Stimulated activated CD8-positive, alpha-beta memory T cell treated with anti-CD3 and anti-CD28 coated beads, Interleukin-7, amount 100 ng/mL, for 48 hours (primary cell): Measurements from ENCODE around the gene CHRNG.

Source experiments
- DNase-seq, 2 donors: peaks; one replicate each; pipeline ENCODE4 v3.0.0-alpha.2; 2020; ENCODE audit warnings: low read depth in 1 of 2; ENCODE audit errors: extremely low read depth in 1 of 2

CHRNG gene

DNA sequence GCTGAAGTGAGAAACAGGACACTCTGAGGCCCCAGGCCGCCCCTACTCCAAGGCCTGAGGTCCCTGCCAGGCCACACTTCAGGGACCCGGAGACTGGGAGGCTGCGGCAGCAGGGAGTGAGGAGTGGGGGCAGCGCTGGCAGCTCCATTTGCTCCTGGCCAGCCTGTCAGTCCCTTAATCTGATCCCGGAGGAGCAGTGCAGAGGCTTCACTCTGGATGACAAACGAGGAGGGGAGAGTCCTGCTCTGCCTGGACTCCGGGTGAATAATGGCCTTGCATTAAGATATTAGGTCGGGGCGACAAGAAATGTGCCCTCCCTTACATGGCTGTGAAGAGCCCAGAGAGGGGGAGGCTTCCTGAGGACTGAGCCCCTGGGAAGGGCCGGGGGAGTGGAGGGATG is 33.6 kb upstream of the CHRNG start:
- no peak for DNase-seq

DNA sequence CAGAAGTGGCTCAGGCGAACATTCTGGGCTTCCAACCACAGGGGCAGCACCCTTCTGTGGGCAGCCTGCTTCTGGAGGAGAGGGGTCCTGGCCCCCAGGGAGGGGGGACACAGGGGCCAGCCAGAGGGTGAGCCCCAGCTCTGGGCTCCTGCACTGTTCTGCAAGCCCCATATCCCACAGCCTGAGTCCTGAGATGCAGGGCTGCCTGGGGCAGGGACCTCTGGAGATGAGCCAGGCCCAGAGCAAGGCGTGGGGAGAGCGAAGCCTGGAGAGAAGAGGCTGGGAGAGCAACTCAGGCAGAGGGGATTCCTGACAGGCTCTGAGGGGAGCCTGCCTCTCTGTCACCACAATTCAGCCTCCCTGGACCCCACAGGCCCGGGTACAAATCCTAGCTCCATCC is 32.8 kb upstream of the CHRNG start:
- DNase-seq: no peak

DNA sequence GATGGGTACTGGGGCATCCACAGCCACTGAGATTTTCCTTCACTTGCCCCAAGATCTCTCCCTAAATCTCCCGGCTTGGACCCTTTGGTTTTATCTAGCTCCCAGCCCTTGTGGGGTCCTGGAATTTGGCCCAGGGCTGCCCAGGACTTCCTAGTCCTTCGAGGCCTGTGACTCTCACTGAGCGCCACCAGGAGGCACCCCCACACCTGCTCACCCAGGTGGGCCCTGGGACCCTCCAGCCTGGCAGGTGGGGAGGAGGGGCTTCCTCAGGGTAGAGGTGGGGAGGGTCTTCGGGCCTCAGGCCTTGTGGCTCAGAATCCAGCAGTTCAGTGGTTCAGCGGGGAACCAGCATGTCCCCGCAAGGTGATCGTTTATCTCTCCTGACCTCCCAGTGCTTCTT is 31.2 kb upstream of the CHRNG start:
- no peak for DNase-seq

DNA sequence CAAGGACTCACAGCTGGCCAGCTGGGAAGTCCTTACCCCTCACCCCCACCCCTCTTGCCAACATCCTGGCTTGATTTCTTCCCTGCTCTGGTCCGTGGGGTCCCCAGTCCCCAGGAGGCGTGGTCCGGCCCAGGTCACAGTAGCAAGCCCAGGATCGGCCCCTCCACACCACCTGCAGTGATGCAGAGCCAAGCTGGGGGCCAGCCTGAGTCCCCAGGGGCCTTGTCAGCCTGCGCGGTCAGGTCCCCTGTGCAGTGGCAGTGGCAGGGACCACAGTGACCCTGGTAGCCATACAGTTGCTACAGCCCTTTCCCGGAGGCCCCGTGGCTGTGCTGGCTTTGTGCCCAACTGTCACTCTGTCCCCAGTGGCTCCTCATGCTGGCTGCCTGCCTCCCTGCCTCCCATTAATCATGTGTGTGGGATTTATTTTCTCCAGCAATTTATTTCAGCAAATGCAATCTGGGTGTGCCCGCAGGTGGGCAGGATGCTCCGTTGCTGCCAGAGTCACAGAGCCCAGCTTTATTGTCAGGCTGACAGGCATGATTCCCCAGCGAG is 28.1 kb upstream of the CHRNG start:
- no peak for DNase-seq

DNA sequence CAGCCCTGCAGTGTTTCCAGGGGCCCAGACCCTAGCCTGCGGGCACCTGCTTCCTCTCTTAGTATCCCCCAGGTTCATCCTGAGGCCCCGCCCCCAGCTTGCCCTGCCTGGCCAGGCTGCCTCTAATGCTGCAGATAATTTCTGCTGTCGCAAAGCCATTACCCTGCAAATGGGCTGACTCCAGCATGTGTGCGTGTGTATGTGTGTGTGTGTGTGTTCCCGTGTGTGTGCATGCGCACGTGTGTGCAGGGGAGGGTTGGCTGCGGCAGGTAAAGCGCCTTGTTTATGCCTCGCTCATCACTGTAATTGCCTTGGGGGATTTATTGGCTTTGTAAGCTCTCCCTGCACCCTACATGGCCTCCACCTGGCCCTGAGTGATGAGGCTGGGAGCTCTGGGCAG is 26.9 kb upstream of the CHRNG start:
- no peak for DNase-seq

DNA sequence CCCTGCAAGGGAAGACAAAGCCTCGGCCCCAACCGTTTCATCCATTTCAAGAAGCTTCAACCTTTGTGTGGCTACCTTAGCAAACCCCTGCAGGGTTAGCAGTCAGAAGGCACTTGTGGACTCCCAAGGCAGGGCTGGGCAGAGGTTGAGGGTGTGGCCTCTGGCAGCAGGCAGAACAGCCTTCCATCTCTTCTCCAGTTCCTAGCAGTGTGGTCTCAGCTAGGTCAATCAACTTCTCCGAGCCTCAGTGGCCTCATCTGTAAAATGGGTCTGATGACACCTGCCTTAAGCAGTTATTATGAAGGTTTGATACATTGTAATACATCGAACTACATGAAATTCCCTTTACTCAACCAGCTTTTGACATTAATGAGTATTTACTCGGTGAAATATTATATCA is 26.1 kb upstream of the CHRNG start:
- DNase-seq: no peak

DNA sequence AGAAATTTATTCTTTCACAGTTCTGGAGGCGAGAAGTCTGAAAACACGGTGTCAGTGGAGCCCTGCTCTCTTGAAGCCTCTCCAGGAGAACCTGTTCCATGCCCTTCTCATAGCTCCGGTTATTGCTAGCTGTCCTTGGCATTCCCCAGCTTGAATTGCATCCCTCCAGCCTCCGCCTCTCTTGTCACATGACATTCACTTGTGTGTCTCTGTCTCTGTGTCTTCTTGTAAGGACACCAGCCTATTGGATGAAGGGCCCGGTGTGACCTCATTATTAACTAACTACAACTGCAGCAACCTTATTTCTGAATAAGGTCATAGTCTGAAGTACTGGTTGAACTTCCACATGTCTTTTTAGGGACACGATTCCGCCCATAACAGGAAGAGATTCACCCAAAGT is 23.9 kb upstream of the CHRNG start:
- DNase-seq: no peak

DNA sequence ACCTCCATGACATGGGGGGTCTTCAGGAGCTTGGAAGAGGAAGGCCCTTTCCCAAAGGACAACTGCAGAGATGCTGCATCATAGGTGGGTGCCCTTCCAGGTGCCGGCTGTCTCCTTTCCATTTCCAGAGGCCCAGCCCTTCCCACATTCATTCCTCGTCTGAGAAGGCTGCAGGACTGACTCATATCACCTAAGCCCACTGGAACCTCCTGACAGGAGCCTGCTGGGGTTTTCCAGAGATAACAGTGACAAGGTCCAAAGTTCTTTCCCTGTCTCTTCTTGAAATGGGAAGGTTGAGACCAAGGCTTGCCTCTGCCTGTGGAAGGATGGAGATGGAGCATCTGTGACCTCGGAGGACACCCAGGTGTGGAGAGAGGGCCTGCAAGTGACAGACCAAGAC is 22.9 kb upstream of the CHRNG start:
- no peak for DNase-seq

DNA sequence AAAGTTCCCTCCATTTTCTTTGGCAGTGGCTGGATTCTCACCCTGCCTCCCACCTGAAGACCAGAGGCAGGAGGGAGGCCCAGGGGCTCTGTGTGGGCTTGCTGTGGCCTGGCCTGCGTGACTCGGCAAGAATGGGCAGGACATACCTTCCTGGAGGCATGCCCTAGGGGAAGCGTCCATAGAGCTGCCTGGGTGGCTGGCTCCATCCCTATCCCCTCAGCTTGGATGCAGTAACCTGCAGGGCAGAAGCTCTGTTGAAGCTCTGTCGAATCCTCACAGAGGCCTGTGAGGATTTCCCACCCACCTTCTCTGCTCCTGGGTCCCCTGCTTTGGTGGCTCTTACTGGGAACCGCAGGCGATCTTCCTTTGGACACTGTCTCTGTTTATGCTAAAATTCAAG is 20.6 kb upstream of the CHRNG start:
- DNase-seq: no peak

DNA sequence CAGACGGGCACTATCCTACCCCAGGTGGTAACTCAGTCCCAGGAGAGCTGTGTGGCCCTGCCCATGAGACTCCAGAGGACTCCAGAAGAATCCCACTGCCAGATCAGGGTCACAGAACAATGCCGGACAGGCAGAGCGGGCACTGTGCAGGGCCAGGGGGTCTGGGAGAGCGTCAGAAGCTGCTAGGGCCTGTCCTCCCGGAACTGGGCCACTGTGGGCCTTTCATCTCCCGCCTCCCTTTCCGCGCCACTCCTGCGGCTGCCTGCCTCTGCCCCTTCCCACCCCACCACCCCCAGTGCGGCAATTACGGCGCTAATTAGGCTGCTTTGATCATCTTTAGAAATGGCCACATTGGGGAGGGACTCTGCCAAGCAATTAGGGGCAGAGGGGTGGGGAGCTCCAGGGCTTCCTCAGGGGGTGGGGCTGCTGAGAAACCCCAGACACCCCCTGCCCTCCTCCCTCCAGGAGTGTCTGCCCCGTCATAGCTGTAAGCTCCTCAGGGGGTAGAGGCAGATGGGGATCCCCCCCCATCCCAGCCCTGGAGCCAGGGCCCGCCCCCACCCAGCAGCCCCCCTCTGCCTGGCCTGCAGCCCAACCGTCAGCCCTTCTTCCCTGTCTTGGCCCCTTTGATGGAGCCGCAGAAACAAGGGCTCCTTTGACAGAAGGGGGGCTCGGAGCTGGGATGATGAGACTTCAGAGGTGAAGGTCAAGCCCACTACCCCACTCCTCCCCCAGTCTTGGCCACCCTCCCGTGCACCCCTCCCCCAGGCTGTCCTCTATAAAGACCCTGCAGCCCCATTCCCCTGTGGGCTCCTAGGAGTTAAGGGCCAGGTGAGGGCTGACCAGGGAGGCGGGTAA is 19.7 kb upstream of the CHRNG start, which contains the start of gene PRSS56:
PRSS56 (plus strand) TSS at position 808 of the 858 bp plus-strand sequence. CDS start 211 bp downstream, outside the sequence.
- no peak for DNase-seq

DNA sequence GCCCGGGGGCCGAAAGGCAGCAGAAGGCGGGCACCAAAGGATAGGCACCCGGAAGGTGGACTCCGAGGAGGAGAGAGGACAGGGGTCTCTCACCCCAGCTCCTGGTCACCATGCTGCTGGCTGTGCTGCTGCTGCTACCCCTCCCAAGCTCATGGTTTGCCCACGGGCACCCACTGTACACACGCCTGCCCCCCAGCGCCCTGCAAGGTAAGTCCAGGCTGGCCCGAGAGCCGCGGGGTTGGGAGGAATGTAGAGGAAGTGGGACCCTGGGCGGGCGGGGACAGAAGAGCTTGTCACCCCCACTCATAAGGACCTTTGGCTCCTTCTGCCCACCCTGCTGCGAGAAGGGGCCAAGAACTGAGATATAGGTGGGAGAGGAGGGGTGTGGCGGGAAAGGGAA is 19.0 kb upstream of the CHRNG start:
- DNase-seq: no peak

DNA sequence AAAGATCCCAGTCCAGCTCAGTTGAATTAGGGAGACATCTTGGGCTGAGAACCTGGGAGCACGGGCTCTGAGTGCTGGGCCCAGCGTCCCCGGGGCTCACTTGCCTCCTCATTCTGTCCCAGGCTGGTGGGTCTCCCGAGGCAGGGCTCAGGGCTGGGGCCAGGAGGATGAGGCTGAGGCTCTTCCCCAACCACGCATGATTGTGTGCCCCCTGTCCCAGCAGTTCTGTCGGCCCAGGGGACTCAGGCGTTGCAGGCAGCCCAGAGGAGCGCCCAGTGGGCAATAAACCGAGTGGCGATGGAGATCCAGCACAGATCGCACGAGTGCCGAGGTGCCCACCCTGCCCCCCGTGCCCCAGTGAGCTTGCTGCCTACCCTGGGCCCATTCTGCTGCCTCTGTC is 18.4 kb upstream of the CHRNG start:
- DNase-seq: no peak

DNA sequence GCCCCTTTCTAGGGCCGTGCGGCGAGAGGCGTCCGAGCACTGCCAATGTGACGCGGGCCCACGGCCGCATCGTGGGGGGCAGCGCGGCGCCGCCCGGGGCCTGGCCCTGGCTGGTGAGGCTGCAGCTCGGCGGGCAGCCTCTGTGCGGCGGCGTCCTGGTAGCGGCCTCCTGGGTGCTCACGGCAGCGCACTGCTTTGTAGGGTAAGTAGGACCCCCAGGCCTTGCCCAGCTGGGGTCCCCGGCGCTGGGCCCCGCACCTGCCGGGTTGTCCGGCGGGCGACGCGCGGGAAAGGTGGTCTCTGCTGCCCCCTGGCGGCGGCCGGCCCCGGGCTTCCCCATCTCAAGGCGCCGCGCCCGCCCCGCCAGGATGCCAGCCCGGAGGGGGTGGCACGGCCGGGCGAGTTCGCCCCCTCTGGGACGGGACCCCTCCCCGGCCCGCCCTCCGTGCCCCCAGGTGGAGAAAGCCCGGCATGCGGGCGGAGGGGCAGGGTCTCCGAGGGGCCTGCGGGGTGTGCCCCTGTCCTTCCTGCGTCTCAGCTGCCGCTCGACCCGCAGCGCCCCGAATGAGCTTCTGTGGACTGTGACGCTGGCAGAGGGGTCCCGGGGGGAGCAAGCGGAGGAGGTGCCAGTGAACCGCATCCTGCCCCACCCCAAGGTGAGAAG is 17.4 kb upstream of the CHRNG start:
- DNase-seq: peak; percentile 22 to 28

DNA sequence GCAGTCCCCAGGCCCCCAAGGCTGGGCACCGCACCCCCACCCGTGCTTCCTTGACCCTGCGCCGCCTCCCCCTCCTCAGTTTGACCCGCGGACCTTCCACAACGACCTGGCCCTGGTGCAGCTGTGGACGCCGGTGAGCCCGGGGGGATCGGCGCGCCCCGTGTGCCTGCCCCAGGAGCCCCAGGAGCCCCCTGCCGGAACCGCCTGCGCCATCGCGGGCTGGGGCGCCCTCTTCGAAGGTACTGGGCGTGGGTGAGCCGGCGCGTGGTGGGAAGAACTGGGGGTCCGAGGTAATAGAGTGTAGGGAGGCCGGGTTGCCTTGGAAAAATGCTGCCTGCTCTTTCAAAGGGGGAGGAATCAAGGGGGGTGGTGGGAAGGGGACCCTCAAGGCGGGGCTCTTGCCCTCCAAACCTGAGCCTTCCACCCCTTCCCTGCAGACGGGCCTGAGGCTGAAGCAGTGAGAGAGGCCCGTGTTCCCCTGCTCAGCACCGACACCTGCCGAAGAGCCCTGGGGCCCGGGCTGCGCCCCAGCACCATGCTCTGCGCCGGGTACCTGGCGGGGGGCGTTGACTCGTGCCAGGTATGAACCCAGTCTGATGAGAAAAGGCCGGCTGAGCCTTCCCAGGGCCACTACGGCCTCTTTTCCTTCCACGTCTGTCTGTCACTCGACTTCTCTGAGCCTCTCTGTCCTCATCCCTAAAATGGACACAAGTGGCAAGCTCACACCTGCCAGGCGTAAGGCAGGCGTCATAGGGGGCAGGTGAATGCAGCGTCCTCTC is 16.7 kb upstream of the CHRNG start:
- no peak for DNase-seq

DNA sequence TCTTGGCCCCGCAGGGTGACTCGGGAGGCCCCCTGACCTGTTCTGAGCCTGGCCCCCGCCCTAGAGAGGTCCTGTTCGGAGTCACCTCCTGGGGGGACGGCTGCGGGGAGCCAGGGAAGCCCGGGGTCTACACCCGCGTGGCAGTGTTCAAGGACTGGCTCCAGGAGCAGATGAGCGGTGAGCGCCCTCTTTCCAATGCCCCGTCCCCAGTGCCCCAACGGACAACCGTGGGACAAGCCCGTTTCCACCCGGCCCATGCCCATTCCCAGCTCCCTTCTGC is 16.1 kb upstream of the CHRNG start:
- no peak for DNase-seq

DNA sequence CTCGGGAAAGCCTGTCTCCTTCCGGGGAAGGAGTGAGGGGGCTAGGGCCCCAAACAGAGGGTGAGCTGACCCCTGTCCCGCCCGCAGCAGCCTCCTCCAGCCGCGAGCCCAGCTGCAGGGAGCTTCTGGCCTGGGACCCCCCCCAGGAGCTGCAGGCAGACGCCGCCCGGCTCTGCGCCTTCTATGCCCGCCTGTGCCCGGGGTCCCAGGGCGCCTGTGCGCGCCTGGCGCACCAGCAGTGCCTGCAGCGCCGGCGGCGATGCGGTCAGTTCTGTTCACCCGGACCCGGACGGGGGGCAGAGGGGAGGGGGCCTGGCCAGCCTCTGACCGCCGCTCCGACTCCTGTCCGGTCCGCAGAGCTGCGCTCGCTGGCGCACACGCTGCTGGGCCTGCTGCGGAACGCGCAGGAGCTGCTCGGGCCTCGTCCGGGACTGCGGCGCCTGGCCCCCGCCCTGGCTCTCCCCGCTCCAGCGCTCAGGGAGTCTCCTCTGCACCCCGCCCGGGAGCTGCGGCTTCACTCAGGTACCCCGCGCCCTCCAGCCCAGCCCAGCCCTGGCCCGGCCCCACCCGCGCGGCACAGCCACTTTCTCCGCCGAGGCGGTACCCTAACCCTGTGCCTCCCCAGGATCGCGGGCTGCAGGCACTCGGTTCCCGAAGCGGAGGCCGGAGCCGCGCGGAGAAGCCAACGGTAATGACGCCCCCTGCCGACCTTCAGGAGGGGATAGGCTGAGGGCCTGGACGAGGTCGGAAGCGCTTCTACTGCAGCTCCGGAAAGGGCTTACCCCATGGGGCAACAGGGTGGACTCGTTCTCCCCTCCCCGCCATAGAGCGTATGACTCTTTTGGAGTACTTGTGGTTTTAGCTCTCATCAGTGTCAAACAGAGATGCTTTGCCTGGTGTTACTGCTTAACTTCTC is 15.6 kb upstream of the CHRNG start:
- peak in 1 of 2 donors; percentile 29 for DNase-seq

DNA sequence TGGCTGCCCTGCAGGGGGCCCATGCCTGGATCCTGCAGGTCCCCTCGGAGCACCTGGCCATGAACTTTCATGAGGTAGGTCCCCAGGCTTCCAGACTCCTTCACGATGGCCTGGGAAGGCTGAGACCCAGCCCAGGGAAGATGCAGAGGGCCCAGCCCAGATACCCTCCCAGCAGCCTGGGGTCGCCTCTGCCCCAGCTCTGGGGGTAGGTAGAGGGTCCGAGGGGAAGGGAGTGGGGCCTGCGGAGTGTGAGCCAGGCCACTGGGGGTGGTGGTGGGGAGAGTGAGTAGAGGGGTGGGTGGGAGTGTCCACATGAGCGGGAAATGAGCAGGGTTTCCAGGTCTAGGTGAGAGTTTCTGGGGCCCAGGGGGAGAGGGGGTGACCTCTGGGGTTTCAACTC is 14.7 kb upstream of the CHRNG start:
- DNase-seq: no peak

DNA sequence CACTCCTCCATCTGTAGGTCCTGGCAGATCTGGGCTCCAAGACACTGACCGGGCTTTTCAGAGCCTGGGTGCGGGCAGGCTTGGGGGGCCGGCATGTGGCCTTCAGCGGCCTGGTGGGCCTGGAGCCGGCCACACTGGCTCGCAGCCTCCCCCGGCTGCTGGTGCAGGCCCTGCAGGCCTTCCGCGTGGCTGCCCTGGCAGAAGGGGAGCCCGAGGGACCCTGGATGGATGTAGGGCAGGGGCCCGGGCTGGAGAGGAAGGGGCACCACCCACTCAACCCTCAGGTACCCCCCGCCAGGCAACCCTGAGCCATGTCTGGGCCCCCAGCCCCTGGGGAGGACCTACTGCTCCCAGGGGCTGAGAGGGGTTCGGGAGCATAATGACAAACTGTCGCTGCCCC is 14.3 kb upstream of the CHRNG start:
- DNase-seq: no peak

DNA sequence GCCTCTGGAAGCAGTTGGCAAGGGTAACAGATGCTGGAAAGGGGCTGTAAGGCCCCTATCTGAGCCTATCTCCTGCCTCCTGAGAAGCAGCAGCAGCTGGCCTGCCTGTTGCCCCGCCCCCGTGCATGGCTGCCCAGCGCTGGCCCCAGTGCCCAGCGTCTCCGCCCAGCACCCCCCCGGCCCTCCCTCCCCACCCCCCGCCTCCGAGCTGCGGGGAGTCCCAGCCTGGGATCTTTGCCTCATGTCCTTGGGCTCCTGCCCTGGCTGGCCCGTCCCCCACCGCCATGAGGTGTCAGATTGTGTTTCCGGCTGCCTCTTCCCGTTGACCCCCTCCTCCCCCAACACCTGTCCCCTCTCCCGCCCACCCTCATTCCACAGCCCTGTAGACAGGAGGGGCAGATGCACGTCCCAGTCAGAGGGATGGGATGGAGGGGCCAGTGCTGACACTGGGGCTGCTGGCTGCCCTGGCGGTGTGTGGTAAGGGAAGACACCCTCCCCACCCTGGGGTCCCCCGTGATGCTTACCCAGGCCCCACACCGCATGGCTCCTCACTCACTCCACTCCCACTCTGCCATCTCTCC is 13.6 kb upstream of the CHRNG start, which contains the start of gene CHRND:
CHRND (plus strand) TSS at position 370 of the 581 bp plus-strand sequence; CDS start at position 426, 56 bp downstream.
- DNase-seq: no peak

DNA sequence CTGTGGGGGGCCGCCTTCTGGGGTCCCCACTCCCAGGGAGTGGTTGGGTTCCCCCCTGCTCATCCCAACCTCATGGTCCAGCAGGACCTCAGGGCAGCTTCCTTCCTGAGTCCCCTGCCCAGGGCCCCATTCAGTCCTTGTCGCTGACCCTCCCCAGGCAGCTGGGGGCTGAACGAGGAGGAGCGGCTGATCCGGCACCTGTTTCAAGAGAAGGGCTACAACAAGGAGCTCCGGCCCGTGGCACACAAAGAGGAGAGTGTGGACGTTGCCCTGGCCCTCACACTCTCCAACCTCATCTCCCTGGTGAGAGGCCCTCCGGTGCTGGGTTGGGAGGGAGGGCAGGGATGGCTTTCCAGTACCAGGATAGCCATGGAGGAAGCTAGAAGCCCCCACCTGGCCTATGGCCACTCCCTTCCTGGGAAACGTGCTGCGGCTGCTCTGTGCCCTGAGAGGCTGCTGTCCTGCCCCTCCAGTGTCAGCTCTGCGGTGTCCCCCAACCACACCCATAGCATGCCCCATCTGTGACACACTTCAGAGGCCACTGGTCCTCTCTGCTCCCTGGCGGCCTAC is 13.0 kb upstream of the CHRNG start:
- no peak for DNase-seq
